Astrocyte (in vitro differentiated cells and primary cell): Measurements from ENCODE around the gene PAK6. TPM values are rescaled to one million over a fixed set of nuclear protein-coding genes. Genes with fewer than 3 reads are reported as not detected.

Source experiments
- DNase-seq: peaks from one replicate; pipeline ENCODE4 v3.0.0-alpha.2; 2010; ENCODE audit warnings: low read depth
- FAIRE-seq: peaks from 2 replicates; lab custom pipeline; 2011; peaks lifted over from hg19 to GRCh38; lab: Jason Lieb, UNC
- H2AFZ ChIP-seq: 2 replicates; pipeline ENCODE4 v1.6.0; 2012; ENCODE audit warnings: low read depth, low read length, inconsistent platforms
- H3K27ac ChIP-seq: 2 replicates; pipeline ENCODE4 v1.5.1; 2011; ENCODE audit warnings: low read depth, low read length, inconsistent platforms
- H3K27me3 ChIP-seq: 2 replicates; pipeline ENCODE4 v1.6.0; 2011; ENCODE audit warnings: low read length, inconsistent platforms; ENCODE audit not compliant: insufficient read depth
- H3K36me3 ChIP-seq: 2 replicates; pipeline ENCODE4 v1.5.1; 2011; ENCODE audit warnings: low read length, inconsistent platforms; ENCODE audit not compliant: insufficient read depth
- H3K4me1 ChIP-seq: 2 replicates; pipeline ENCODE4 v1.5.1; 2011; ENCODE audit warnings: low read length, inconsistent platforms; ENCODE audit not compliant: insufficient read depth
- H3K4me2 ChIP-seq: 2 replicates; pipeline ENCODE4 v1.6.0; 2012; ENCODE audit warnings: low read length, inconsistent platforms
- H3K4me3 ChIP-seq: 2 replicates; pipeline ENCODE4 v1.5.1; 2011; ENCODE audit warnings: low read depth, mild to moderate bottlenecking, low read length, inconsistent platforms; ENCODE audit not compliant: insufficient read depth
- H3K79me2 ChIP-seq: 2 replicates; pipeline ENCODE4 v1.6.0; 2012; ENCODE audit warnings: mild to moderate bottlenecking, low read length, inconsistent platforms; ENCODE audit not compliant: insufficient read depth
- H3K9ac ChIP-seq: 2 replicates; pipeline ENCODE4 v1.6.0; 2012; ENCODE audit warnings: mild to moderate bottlenecking, low read length, inconsistent platforms
- H3K9me3 ChIP-seq: 2 replicates; pipeline ENCODE4 v1.5.1; 2012; ENCODE audit warnings: low read depth, mild to moderate bottlenecking, low read length, inconsistent platforms; ENCODE audit not compliant: insufficient read depth
- H4K20me1 ChIP-seq: 2 replicates; pipeline ENCODE4 v1.6.0; 2012; ENCODE audit warnings: low read length, inconsistent platforms; ENCODE audit not compliant: insufficient read depth
- H3K27ac Mint-ChIP-seq: one replicate; pipeline ENCODE4 v1.8.0; 2021; ENCODE audit warnings: mild to moderate bottlenecking, mixed read lengths; ENCODE audit not compliant: unreplicated experiment
- H3K27me3 Mint-ChIP-seq: one replicate; pipeline ENCODE4 v1.8.0; 2021; ENCODE audit warnings: low read depth, mixed read lengths; ENCODE audit not compliant: unreplicated experiment
- H3K36me3 Mint-ChIP-seq: one replicate; pipeline ENCODE4 v1.8.0; 2021; ENCODE audit warnings: low read depth, mixed read lengths; ENCODE audit not compliant: unreplicated experiment
- H3K4me1 Mint-ChIP-seq: one replicate; pipeline ENCODE4 v1.8.0; 2021; ENCODE audit warnings: low read depth, mixed read lengths; ENCODE audit not compliant: unreplicated experiment
- H3K4me3 Mint-ChIP-seq: one replicate; pipeline ENCODE4 v1.8.0; 2021; ENCODE audit warnings: mild to moderate bottlenecking, moderate library complexity, mixed read lengths; ENCODE audit not compliant: unreplicated experiment
- H3K9me3 Mint-ChIP-seq: one replicate; pipeline ENCODE4 v1.8.0; 2021; ENCODE audit warnings: mild to moderate bottlenecking, mixed read lengths; ENCODE audit not compliant: unreplicated experiment
- EZH2 ChIP-seq: IDR thresholded peaks from 2 replicates; pipeline ENCODE4 v1.6.1; 2012; ENCODE audit warnings: mild to moderate bottlenecking, low read length, inconsistent platforms; ENCODE audit not compliant: insufficient read depth
- total RNA-seq: library from RNA; stranded (reverse); gene quantifications from 2 replicates; pipeline ENCODE4 v1.2.1, GENCODE V29; 2021
- TF ChIP-seq, protein P1 (sequence below): IDR thresholded peaks from 2 replicates; pipeline ENCODE4 v1.5.1; 2011; ENCODE audit warnings: low read depth, mild to moderate bottlenecking, inconsistent platforms, low read length, moderate library complexity; ENCODE audit not compliant: insufficient read depth

Gene PAK6
- total RNA-seq, 1 donor from 2014 or later = 1.1 TPM

DNA sequence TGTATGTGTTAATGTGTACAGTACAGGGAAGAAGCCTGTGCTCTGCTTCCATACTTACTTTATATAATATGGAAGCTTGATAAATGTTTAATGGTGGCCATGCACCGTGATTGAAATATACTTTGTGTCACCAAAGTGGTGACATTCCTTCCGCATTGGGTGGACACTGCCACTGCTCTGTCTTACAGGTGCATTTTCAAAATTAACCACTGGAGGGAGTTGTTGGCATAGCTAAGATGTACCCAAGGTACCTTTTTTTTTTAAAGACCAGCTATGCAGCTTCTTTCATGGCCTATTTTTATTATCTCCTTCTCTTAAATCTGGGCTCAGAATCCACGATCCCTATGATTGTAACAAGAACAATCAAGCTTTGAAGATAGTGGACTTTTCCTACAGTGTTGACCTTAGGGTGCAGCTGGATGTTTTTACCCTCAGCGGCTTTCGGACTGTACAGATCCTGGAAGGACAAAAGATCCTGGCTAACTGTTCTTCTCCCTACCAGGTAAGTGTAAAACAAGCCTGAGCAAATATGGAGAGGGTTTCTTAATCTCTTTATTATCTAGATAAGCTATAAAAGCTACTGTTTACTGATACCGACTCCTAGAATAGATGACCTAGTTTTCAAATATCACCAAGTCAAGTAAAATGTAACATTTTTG is 21.6 kb upstream of the PAK6 start:
- H3K9me3 ChIP-seq = no peaks in the 10 kb centered on the region
- DNase-seq (peak; percentile 33), FAIRE-seq (peak; percentile 89)
- H3K27ac ChIP-seq = no peak overlapping the region
- H3K4me3 Mint-ChIP-seq = no peak overlapping the region
- H3K4me1 ChIP-seq = no peaks in the 10 kb centered on the region
- H3K36me3 ChIP-seq = peaks cover 17% of the 10 kb centered on the region
- H3K4me3 ChIP-seq = no peak overlapping the region
- no peaks in the 10 kb centered on the region for H3K27me3 Mint-ChIP-seq
- H3K4me1 Mint-ChIP-seq = no peaks in the 10 kb centered on the region
- no peaks in the 10 kb centered on the region for H4K20me1 ChIP-seq
- no peaks in the 10 kb centered on the region for H3K27me3 ChIP-seq
- H3K79me2 ChIP-seq = no peaks in the 10 kb centered on the region
- TF ChIP-seq, protein P1, sequence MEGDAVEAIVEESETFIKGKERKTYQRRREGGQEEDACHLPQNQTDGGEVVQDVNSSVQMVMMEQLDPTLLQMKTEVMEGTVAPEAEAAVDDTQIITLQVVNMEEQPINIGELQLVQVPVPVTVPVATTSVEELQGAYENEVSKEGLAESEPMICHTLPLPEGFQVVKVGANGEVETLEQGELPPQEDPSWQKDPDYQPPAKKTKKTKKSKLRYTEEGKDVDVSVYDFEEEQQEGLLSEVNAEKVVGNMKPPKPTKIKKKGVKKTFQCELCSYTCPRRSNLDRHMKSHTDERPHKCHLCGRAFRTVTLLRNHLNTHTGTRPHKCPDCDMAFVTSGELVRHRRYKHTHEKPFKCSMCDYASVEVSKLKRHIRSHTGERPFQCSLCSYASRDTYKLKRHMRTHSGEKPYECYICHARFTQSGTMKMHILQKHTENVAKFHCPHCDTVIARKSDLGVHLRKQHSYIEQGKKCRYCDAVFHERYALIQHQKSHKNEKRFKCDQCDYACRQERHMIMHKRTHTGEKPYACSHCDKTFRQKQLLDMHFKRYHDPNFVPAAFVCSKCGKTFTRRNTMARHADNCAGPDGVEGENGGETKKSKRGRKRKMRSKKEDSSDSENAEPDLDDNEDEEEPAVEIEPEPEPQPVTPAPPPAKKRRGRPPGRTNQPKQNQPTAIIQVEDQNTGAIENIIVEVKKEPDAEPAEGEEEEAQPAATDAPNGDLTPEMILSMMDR = peak; percentile 91
- no peak for TF ChIP-seq EZH2
- no peaks in the 10 kb centered on the region for H3K9me3 Mint-ChIP-seq
- no peak overlapping the region for H2AFZ ChIP-seq
- no peak overlapping the region for H3K4me2 ChIP-seq
- no peak overlapping the region for H3K9ac ChIP-seq
- H3K36me3 Mint-ChIP-seq = no peaks in the 10 kb centered on the region
- H3K27ac Mint-ChIP-seq = no peak overlapping the region

DNA sequence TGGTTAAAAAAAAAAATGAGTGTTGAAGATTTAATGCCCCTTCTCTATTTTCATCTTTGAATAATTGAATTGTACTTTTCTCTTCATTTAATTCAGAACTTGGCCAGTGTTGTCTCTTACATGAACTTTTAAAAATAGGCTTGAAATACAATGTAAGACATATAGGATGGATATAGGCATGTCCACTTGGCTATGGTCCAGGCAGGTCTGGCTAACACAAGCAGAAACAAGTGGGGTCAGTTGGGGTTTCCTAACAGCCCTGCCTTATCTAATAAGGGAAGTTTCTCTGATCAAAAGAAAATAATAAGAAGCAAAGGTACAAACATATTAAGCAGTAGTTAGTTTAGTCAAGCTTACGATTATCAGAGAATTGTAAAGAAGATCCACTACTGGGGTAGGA is 19.1 kb upstream of the PAK6 start:
- H3K4me2 ChIP-seq = no peak overlapping the region
- H3K9me3 ChIP-seq = no peaks in the 10 kb centered on the region
- no peak for DNase-seq
- FAIRE-seq = no peak
- H3K4me3 ChIP-seq = no peak overlapping the region
- TF ChIP-seq, protein P1 = no peak
- TF ChIP-seq EZH2 = no peak
- H3K27me3 ChIP-seq = no peaks in the 10 kb centered on the region
- Mint-ChIP-seq H3K27me3 (peaks cover 3% of the 10 kb centered on the region), H3K9me3 (no peaks in the 10 kb centered on the region), H3K4me3 (no peak overlapping the region), H3K36me3 (no peaks in the 10 kb centered on the region), H3K4me1 (no peaks in the 10 kb centered on the region), H3K27ac (no peak overlapping the region)
- no peaks in the 10 kb centered on the region for H3K79me2 ChIP-seq
- no peak overlapping the region for H2AFZ ChIP-seq
- no peak overlapping the region for H3K27ac ChIP-seq
- H3K9ac ChIP-seq = no peak overlapping the region
- H3K36me3 ChIP-seq = peaks cover 15% of the 10 kb centered on the region
- H4K20me1 ChIP-seq = no peaks in the 10 kb centered on the region
- no peaks in the 10 kb centered on the region for H3K4me1 ChIP-seq

DNA sequence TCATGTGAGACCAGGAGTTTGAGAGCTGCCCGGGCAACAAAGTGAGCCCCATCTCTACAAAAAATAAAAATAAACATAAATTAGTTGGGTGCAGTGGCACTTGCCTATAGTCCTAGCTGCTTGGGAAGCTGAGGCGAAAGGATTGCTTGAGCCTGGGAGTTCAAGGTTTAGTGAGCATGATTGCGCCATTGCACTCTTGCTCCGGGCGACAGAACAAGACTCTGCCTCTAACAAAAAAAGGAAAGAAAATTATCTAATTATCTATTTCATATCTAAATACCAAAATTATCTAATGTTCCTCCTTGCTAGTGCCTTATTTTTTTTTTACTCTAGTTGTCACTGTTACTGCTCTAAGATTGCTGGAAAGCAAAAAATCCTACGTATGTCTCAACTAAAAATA is 16.7 kb upstream of the PAK6 start:
- Mint-ChIP-seq H3K4me1 (no peaks in the 10 kb centered on the region), H3K27ac (no peak overlapping the region), H3K27me3 (peaks cover 6% of the 10 kb centered on the region), H3K4me3 (no peak overlapping the region), H3K36me3 (no peaks in the 10 kb centered on the region), H3K9me3 (no peaks in the 10 kb centered on the region)
- H3K36me3 ChIP-seq = peaks cover 15% of the 10 kb centered on the region
- H3K27ac ChIP-seq = no peak overlapping the region
- no peaks in the 10 kb centered on the region for H3K27me3 ChIP-seq
- TF ChIP-seq, protein P1 = no peak
- no peak for TF ChIP-seq EZH2
- H2AFZ ChIP-seq = no peak overlapping the region
- H4K20me1 ChIP-seq = no peaks in the 10 kb centered on the region
- FAIRE-seq (no peak), DNase-seq (no peak)
- no peak overlapping the region for H3K9ac ChIP-seq
- no peaks in the 10 kb centered on the region for H3K79me2 ChIP-seq
- H3K4me3 ChIP-seq = no peak overlapping the region
- H3K4me2 ChIP-seq = no peak overlapping the region
- H3K4me1 ChIP-seq = no peaks in the 10 kb centered on the region
- no peaks in the 10 kb centered on the region for H3K9me3 ChIP-seq
